ENCODE data around the gene ALS2.

The ALS2 gene

GRCh38 chr2:201789395-201789794 lies 8.7 kb upstream of the ALS2 start:
- Histone ChIP-seq H3K27ac (ENCODE audit: low read length) (no peak overlapping the region), H3K9me3 (ENCODE audit: insufficient read depth, low read depth, low read length) (no peaks in the 10 kb centered on the region), H3K4me3 (ENCODE audit: low read length) (no peak overlapping the region), H3K4me1 (ENCODE audit: insufficient read depth, low read length) (no peaks in the 10 kb centered on the region), H3K9ac (ENCODE audit: low read depth, low read length) (no peak overlapping the region), H3K27me3 (ENCODE audit: insufficient read depth, low read length) (no peaks in the 10 kb centered on the region; the same call in 1 of the 2 replicates), H3K36me3 (ENCODE audit: insufficient read depth, low read depth, low read length) (no peaks in the 10 kb centered on the region)

- no peaks in the 10 kb centered on the region; the same call in 1 of the 2 replicates for H3K27me3 ChIP-seq (ENCODE audit: insufficient read depth, low read length)
- no peak overlapping the region for H3K27ac ChIP-seq (ENCODE audit: low read length)
Measured at GRCh38 chr2:201788371-201788770, 7.6 kb upstream of the ALS2 start.

GRCh38 chr2:201786471-201786870 lies 5.7 kb upstream of the ALS2 start:
- Histone ChIP-seq H3K36me3 (ENCODE audit: insufficient read depth, low read depth, low read length) (no peaks in the 10 kb centered on the region), H3K27me3 (ENCODE audit: insufficient read depth, low read length) (no peaks in the 10 kb centered on the region; the same call in 1 of the 2 replicates), H3K9me3 (ENCODE audit: insufficient read depth, low read depth, low read length) (no peaks in the 10 kb centered on the region), H3K4me3 (ENCODE audit: low read length) (no peak overlapping the region), H3K9ac (ENCODE audit: low read depth, low read length) (no peak overlapping the region), H3K27ac (ENCODE audit: low read length) (no peak overlapping the region), H3K4me1 (ENCODE audit: insufficient read depth, low read length) (no peaks in the 10 kb centered on the region)

More at GRCh38 chr2:201788371-201788770, 7.6 kb upstream of the ALS2 start:
- Histone ChIP-seq H3K4me3 (ENCODE audit: low read length) (no peak overlapping the region), H3K36me3 (ENCODE audit: insufficient read depth, low read depth, low read length) (no peaks in the 10 kb centered on the region), H3K9ac (ENCODE audit: low read depth, low read length) (no peak overlapping the region), H3K9me3 (ENCODE audit: insufficient read depth, low read depth, low read length) (no peaks in the 10 kb centered on the region), H3K4me1 (ENCODE audit: insufficient read depth, low read length) (no peaks in the 10 kb centered on the region)

- Histone ChIP-seq H3K9me3 (ENCODE audit: insufficient read depth, low read depth, low read length) (no peaks in the 10 kb centered on the region), H3K4me1 (ENCODE audit: insufficient read depth, low read length) (no peaks in the 10 kb centered on the region), H3K27ac (ENCODE audit: low read length) (no peak overlapping the region), H3K36me3 (ENCODE audit: insufficient read depth, low read depth, low read length) (no peaks in the 10 kb centered on the region), H3K27me3 (ENCODE audit: insufficient read depth, low read length) (no peaks in the 10 kb centered on the region), H3K4me3 (ENCODE audit: low read length) (no peak overlapping the region), H3K9ac (ENCODE audit: low read depth, low read length) (no peak overlapping the region)
Measured at GRCh38 chr2:201785135-201785534, 4.4 kb upstream of the ALS2 start.

GRCh38 chr2:201784563-201784962 lies 3.8 kb upstream of the ALS2 start:
- Histone ChIP-seq H3K9me3 (ENCODE audit: insufficient read depth, low read depth, low read length) (no peaks in the 10 kb centered on the region), H3K4me1 (ENCODE audit: insufficient read depth, low read length) (peaks cover under 1% of the 10 kb centered on the region; the same call in 1 of the 2 replicates), H3K9ac (ENCODE audit: low read depth, low read length) (no peak overlapping the region), H3K4me3 (ENCODE audit: low read length) (no peak overlapping the region), H3K27me3 (ENCODE audit: insufficient read depth, low read length) (no peaks in the 10 kb centered on the region), H3K36me3 (ENCODE audit: insufficient read depth, low read depth, low read length) (no peaks in the 10 kb centered on the region), H3K27ac (ENCODE audit: low read length) (no peak overlapping the region)

GRCh38 chr2:201781557-201782051 lies 871 bp upstream of the ALS2 start:
- Histone ChIP-seq H3K27ac (ENCODE audit: low read length) (no peak overlapping the region), H3K27me3 (ENCODE audit: insufficient read depth, low read length) (no peaks in the 10 kb centered on the region), H3K9ac (ENCODE audit: low read depth, low read length) (peak overlapping the region; percentile 92; the same call in 1 of the 2 replicates), H3K4me1 (ENCODE audit: insufficient read depth, low read length) (peaks cover 11% of the 10 kb centered on the region; the same call in 1 of the 2 replicates), H3K36me3 (ENCODE audit: insufficient read depth, low read depth, low read length) (no peaks in the 10 kb centered on the region), H3K4me3 (ENCODE audit: low read length) (peak overlapping the region; percentile 85), H3K9me3 (ENCODE audit: insufficient read depth, low read depth, low read length) (no peaks in the 10 kb centered on the region)

GRCh38 chr2:201779901-201780673 lies 646 bp downstream of the ALS2 start:
- peaks cover 11% of the 10 kb centered on the region; the same call in 1 of the 2 replicates for H3K4me1 ChIP-seq (ENCODE audit: insufficient read depth, low read length)
- peak overlapping the region; percentile 76 for H3K27ac ChIP-seq (ENCODE audit: low read length)
- no peaks in the 10 kb centered on the region for H3K27me3 ChIP-seq (ENCODE audit: insufficient read depth, low read length)
- peak overlapping the region; percentile 92; the same call in 1 of the 2 replicates for H3K9ac ChIP-seq (ENCODE audit: low read depth, low read length)
- no peaks in the 10 kb centered on the region for H3K36me3 ChIP-seq (ENCODE audit: insufficient read depth, low read depth, low read length)
- peak overlapping the region; percentile 85 for H3K4me3 ChIP-seq (ENCODE audit: low read length)
- H3K9me3 ChIP-seq (ENCODE audit: insufficient read depth, low read depth, low read length), result no peaks in the 10 kb centered on the region

GRCh38 chr2:201777869-201778268 lies 2.9 kb downstream of the ALS2 start:
- H3K36me3 ChIP-seq (ENCODE audit: insufficient read depth, low read depth, low read length), result no peaks in the 10 kb centered on the region
- 0 out of 2 replicates have a peak overlapping the region, but pooled peaks have one; percentile 85 for H3K4me3 ChIP-seq (ENCODE audit: low read length)
- H3K27me3 ChIP-seq (ENCODE audit: insufficient read depth, low read length), result no peaks in the 10 kb centered on the region
- peaks cover 25% of the 10 kb centered on the region for H3K4me1 ChIP-seq (ENCODE audit: insufficient read depth, low read length)
- H3K27ac ChIP-seq (ENCODE audit: low read length), result no peak overlapping the region
- H3K9me3 ChIP-seq (ENCODE audit: insufficient read depth, low read depth, low read length), result no peaks in the 10 kb centered on the region
- H3K9ac ChIP-seq (ENCODE audit: low read depth, low read length), result no peak overlapping the region; the same call in 1 of the 2 replicates

GRCh38 chr2:201777043-201777442 lies 3.7 kb downstream of the ALS2 start:
- H3K36me3 ChIP-seq (ENCODE audit: insufficient read depth, low read depth, low read length), result no peaks in the 10 kb centered on the region
- no peak overlapping the region for H3K9ac ChIP-seq (ENCODE audit: low read depth, low read length)
- no peak overlapping the region for H3K4me3 ChIP-seq (ENCODE audit: low read length)
- H3K9me3 ChIP-seq (ENCODE audit: insufficient read depth, low read depth, low read length), result no peaks in the 10 kb centered on the region
- H3K27ac ChIP-seq (ENCODE audit: low read length), result no peak overlapping the region
- peaks cover 27% of the 10 kb centered on the region for H3K4me1 ChIP-seq (ENCODE audit: insufficient read depth, low read length)
- H3K27me3 ChIP-seq (ENCODE audit: insufficient read depth, low read length), result no peaks in the 10 kb centered on the region

GRCh38 chr2:201775326-201775725 lies 5.4 kb downstream of the ALS2 start:
- H3K9ac ChIP-seq (ENCODE audit: low read depth, low read length), result no peak overlapping the region
- H3K4me1 ChIP-seq (ENCODE audit: insufficient read depth, low read length), result peaks cover 34% of the 10 kb centered on the region
- H3K4me3 ChIP-seq (ENCODE audit: low read length), result no peak overlapping the region
- no peaks in the 10 kb centered on the region for H3K36me3 ChIP-seq (ENCODE audit: insufficient read depth, low read depth, low read length)
- no peaks in the 10 kb centered on the region for H3K9me3 ChIP-seq (ENCODE audit: insufficient read depth, low read depth, low read length)
- no peak overlapping the region for H3K27ac ChIP-seq (ENCODE audit: low read length)
- no peaks in the 10 kb centered on the region for H3K27me3 ChIP-seq (ENCODE audit: insufficient read depth, low read length)

- H3K27ac ChIP-seq (ENCODE audit: low read length), result no peak overlapping the region
- H3K9ac ChIP-seq (ENCODE audit: low read depth, low read length), result no peak overlapping the region
- H3K36me3 ChIP-seq (ENCODE audit: insufficient read depth, low read depth, low read length), result no peaks in the 10 kb centered on the region
- no peak overlapping the region for H3K4me3 ChIP-seq (ENCODE audit: low read length)
- no peaks in the 10 kb centered on the region for H3K27me3 ChIP-seq (ENCODE audit: insufficient read depth, low read length)
- no peaks in the 10 kb centered on the region for H3K9me3 ChIP-seq (ENCODE audit: insufficient read depth, low read depth, low read length)
- peaks cover 34% of the 10 kb centered on the region for H3K4me1 ChIP-seq (ENCODE audit: insufficient read depth, low read length)
Measured at GRCh38 chr2:201774546-201774945, 6.2 kb downstream of the ALS2 start.

GRCh38 chr2:201773990-201774389 lies 6.7 kb downstream of the ALS2 start:
- Histone ChIP-seq H3K36me3 (ENCODE audit: insufficient read depth, low read depth, low read length) (no peaks in the 10 kb centered on the region), H3K27me3 (ENCODE audit: insufficient read depth, low read length) (no peaks in the 10 kb centered on the region), H3K4me3 (ENCODE audit: low read length) (no peak overlapping the region; the same call in 1 of the 2 replicates), H3K9ac (ENCODE audit: low read depth, low read length) (no peak overlapping the region), H3K27ac (ENCODE audit: low read length) (no peak overlapping the region), H3K9me3 (ENCODE audit: insufficient read depth, low read depth, low read length) (no peaks in the 10 kb centered on the region), H3K4me1 (ENCODE audit: insufficient read depth, low read length) (peaks cover 29% of the 10 kb centered on the region)

Data from iPS-20b (cell line).